ENCODE results near the gene DYRK1B.
A peak's percentile ranks its signal among the peaks of the same experiment; 100 is the strongest.

Gene DYRK1B

DNA sequence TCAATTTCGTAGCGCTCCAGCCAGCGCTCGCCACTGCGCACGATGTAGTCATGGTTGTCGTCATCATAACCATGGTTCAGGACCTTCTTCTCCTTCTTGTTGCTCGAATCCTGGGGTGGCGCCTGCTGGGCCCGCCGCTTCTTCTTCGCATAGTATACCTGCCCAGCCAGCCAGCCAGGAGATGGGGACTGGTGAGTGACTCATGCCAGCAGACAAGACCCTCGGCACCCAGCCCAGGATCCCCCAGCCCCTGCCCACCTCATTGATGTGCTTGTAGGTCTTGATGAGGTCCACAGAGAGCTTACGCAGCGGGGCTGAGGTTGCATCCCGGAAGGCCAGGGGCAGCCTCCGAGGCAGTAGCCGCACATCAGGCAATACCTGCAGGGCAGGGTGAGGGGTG lies 3.6 kb downstream of the DYRK1B start:
- DNase-seq (ENCODE audit: insufficient read length, low spot score) = no peak
- TF ChIP-seq POLR2A (IDR thresholded peaks at IDR 0.05; ENCODE audit: low read depth, low read length) = no peak
- no peak for FAIRE-seq

- DNase-seq (ENCODE audit: insufficient read length, low spot score) (no peak), FAIRE-seq (no peak)
- TF ChIP-seq POLR2A (IDR thresholded peaks at IDR 0.05; ENCODE audit: low read depth, low read length) = no peak
Observed at GRCh38 chr19:39829702-39830275, 4.2 kb downstream of the DYRK1B start.

- no peak for DNase-seq (ENCODE audit: insufficient read length, low spot score)
- no peak for TF ChIP-seq POLR2A (IDR thresholded peaks at IDR 0.05; ENCODE audit: low read depth, low read length)
- no peak for FAIRE-seq
Observed at GRCh38 chr19:39828654-39829032, 5.3 kb downstream of the DYRK1B start.

- no peak for DNase-seq (ENCODE audit: insufficient read length, low spot score)
- no peak for FAIRE-seq
- TF ChIP-seq POLR2A (IDR thresholded peaks at IDR 0.05; ENCODE audit: low read depth, low read length) = no peak
Observed at GRCh38 chr19:39828015-39828653, 5.8 kb downstream of the DYRK1B start.

- no peak for DNase-seq (ENCODE audit: insufficient read length, low spot score)
- no peak for TF ChIP-seq POLR2A (IDR thresholded peaks at IDR 0.05; ENCODE audit: low read depth, low read length)
- no peak for FAIRE-seq
Observed at GRCh38 chr19:39827216-39827615, 6.7 kb downstream of the DYRK1B start.

GRCh38 chr19:39826311-39826945 lies 7.5 kb downstream of the DYRK1B start:
- no peak for DNase-seq (ENCODE audit: insufficient read length, low spot score)
- FAIRE-seq = no peak
- no peak for TF ChIP-seq POLR2A (IDR thresholded peaks at IDR 0.05; ENCODE audit: low read depth, low read length)

DNA sequence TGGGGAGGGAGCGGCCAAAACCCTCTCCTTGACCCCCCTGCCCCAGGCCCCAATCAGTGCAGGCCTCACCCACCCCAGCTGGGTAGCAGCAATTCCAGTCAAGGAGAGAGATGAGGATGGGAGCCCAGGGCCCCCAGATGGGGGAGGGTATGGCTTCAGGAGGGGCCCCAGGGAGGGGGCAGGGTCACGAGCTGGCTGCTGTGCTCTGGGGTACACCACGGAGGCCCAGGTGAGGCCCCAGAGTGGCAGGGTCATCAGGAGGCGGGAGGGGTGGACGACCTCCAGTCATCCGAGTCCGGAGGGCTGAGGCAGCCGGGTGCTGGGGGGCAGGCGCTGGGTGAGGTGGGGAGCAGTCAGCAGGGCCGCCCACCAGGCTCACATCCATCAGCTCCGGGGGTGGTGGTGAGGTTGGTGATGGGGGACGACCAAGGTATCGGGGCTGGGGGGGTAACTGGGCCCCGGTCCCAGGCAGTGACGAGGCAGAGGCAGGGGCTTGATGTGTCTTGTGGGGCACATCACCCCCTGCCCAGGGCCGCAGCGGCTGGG lies 8.4 kb downstream of the DYRK1B start:
- no peak for TF ChIP-seq POLR2A (IDR thresholded peaks at IDR 0.05; ENCODE audit: low read depth, low read length)
- FAIRE-seq = no peak
- DNase-seq (ENCODE audit: insufficient read length, low spot score) = no peak

DNA sequence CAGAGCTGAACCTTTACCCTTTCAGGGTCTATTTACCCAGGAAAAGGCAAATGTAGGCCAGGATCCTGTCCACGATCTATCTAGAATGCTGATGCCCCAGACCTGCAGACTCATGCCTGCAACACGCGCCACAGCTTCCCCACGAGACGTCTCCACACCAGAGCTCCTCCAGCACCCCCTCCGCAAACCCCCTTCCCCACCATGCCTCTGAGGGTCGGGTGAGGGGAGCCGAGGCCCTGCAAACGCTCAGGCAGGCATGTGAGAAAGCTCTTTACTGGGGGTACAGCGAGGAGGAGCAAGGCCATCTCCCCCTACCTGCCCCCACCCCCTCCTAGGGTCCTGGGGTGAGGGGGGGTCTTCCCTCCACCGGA lies 8.9 kb downstream of the DYRK1B start:
- FAIRE-seq (no peak), DNase-seq (ENCODE audit: insufficient read length, low spot score) (no peak)
- no peak for TF ChIP-seq POLR2A (IDR thresholded peaks at IDR 0.05; ENCODE audit: low read depth, low read length)

GRCh38 chr19:39824143-39825092 lies 9.5 kb downstream of the DYRK1B start:
- peak; percentile 86 for FAIRE-seq
- TF ChIP-seq POLR2A (IDR thresholded peaks at IDR 0.05; ENCODE audit: low read depth, low read length) = peak; percentile 48; the same call in 1 of the 2 replicates
- peak; percentile 97 for DNase-seq (ENCODE audit: insufficient read length, low spot score)

DNA sequence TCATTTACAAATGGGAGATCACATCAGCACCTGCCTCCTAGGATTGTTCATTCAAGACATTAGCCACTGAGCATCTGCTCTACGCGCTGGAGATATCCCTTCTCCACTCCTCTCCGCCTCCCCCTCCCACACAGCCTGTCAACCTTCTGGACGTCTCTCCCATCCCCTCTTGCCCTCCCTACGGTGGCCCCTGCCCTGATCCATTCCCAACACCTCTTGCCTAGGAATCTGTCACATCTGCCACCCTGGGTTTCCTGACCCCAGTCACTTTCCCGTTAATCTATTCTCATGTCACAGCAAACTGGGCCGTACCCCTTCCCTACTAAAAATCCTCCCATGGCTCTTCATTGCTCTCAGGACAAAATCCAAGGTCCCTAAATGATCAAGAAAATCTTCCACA lies 10.3 kb downstream of the DYRK1B start:
- DNase-seq (ENCODE audit: insufficient read length, low spot score) (no peak), FAIRE-seq (no peak)
- no peak for TF ChIP-seq POLR2A (IDR thresholded peaks at IDR 0.05; ENCODE audit: low read depth, low read length)

- DNase-seq (ENCODE audit: insufficient read length, low spot score) = no peak
- no peak for FAIRE-seq
- no peak for TF ChIP-seq POLR2A (IDR thresholded peaks at IDR 0.05; ENCODE audit: low read depth, low read length)
Observed at GRCh38 chr19:39820696-39821095, 13.3 kb downstream of the DYRK1B start.

DNA sequence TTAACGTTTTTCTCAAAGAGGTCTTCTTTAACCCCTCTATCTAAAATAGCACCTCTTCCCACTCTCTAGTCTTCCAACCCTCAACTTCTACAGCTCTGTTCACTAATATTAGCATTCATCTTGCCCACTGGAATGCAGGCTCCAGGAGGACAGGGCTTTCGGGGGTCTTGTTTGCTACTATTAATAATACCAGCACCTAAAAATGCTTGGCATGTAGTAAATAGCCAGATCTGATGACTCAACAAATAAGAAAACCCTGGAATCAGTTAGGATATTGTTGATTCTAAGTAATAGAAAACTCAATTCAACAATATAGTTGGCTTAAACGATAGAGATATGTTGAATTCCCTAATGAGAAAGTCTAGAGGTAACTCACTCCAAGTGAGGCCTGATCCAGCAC lies 14.2 kb downstream of the DYRK1B start:
- no peak for FAIRE-seq
- TF ChIP-seq POLR2A (IDR thresholded peaks at IDR 0.05; ENCODE audit: low read depth, low read length) = no peak
- no peak for DNase-seq (ENCODE audit: insufficient read length, low spot score)

DNA sequence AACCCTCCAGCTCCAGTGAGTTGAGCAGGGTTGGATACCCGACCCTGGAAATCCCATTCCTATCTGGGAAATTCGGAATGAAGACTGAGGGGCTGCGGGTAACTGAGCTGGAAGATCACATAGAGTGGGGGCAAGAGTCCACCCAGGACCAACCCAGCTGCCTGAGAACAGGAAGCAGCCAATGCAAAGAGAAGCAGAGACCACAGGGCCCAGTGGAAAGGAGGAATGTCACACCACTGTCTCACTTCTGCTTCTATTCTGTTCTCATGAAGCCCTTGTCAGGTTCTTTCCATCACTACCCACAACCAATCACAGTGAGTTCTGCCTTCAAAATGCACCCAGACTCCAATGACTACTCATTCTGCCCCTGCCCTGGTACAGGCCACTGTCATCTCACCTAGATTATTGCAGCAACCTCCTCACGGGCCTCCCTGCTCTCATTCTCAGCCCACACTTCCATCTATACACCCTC lies 15.3 kb downstream of the DYRK1B start:
- no peak for TF ChIP-seq POLR2A (IDR thresholded peaks at IDR 0.05; ENCODE audit: low read depth, low read length)
- no peak for DNase-seq (ENCODE audit: insufficient read length, low spot score)
- no peak for FAIRE-seq
